Astrocyte of the cerebellum (primary cell): ENCODE results near the gene C4orf36.

Source experiments
- DNase-seq: peaks from one replicate; pipeline ENCODE4 v3.0.0-alpha.2; 2011; ENCODE audit warnings: low read depth
- H3K4me3 ChIP-seq: 2 replicates; pipeline ENCODE4 v1.5.1; 2011; ENCODE audit warnings: mild to moderate bottlenecking, low read depth, low read length, moderate library complexity
- CTCF ChIP-seq: IDR thresholded peaks from 2 replicates; pipeline ENCODE4 v1.5.1; 2012; ENCODE audit warnings: low read length, low read depth, moderate library complexity, mild to moderate bottlenecking; ENCODE audit errors: missing control alignments
- in situ Hi-C: cut with HindIII; loops from 2 replicates; pipeline ENCODE4 v1.10.0; 2017; ENCODE audit warnings: low sequenced_read_pairs

Gene C4orf36

GRCh38 chr4:86935566-86935852 lies 43.3 kb upstream of the C4orf36 start:
- DNase-seq = no peak
- in situ Hi-C loops = no loop called here
- no peak for TF ChIP-seq CTCF
- peak overlapping the region; percentile 70 for H3K4me3 ChIP-seq

- peak within 1 kb of the TSS; percentile 70 for H3K4me3 ChIP-seq
- TF ChIP-seq CTCF = no peak
- in situ Hi-C loops = no loop called here
- DNase-seq = no peak
Measured at GRCh38 chr4:86934771-86935565, 42.7 kb upstream of the C4orf36 start, which contains the start of gene AFF1. TSS of gene AFF1 (plus strand) at chr4:86935011. CDS start at chr4:86948534, 13,523 bp downstream.

- TF ChIP-seq CTCF = peak; percentile 32
- DNase-seq = no peak
- H3K4me3 ChIP-seq = peak overlapping the region; percentile 70
- in situ Hi-C loops = no loop called here
Measured at GRCh38 chr4:86934147-86934770, 42.0 kb upstream of the C4orf36 start.

- no peak for TF ChIP-seq CTCF
- DNase-seq = no peak
- in situ Hi-C loops = no loop called here
- H3K4me3 ChIP-seq = no peak overlapping the region
Measured at GRCh38 chr4:86928400-86929255, 36.4 kb upstream of the C4orf36 start.

GRCh38 chr4:86927843-86928395 lies 35.7 kb upstream of the C4orf36 start:
- DNase-seq = peak; percentile 73
- in situ Hi-C loops = no loop called here
- no peak overlapping the region for H3K4me3 ChIP-seq
- TF ChIP-seq CTCF = no peak

- DNase-seq = no peak
- no peak for TF ChIP-seq CTCF
- H3K4me3 ChIP-seq = no peak overlapping the region
- in situ Hi-C loops = no loop called here
Measured at GRCh38 chr4:86926435-86927086, 34.3 kb upstream of the C4orf36 start.
